Measurements from ENCODE around the gene ZSWIM1. TPM values are rescaled to one million over a fixed set of nuclear protein-coding genes. Genes with fewer than 3 reads are reported as not detected.

The ZSWIM1 gene
- total RNA-seq, 4 donors from 2014 or later: 6.6 to 8.8 (median 7.6) TPM

- Histone ChIP-seq H3K4me1 (peaks cover 0 to 47% (median 5%) of the 10 kb centered on the region in 3 donors), H3K27me3 (no peaks in the 10 kb centered on the region), H3K9me3 (no peaks in the 10 kb centered on the region), H3K4me3 (no peak overlapping the region), H3K36me3 (peaks cover 22 to 98% (median 28%) of the 10 kb centered on the region in 3 donors), H3K27ac (peak overlapping the region in 3 of 4 donors; percentile 5 to 59 (median 57))
- WGBS, 2 donors: 91% methylated on average over 7 to 9 of the region's 10 CpGs
- no peak for DNase-seq
- intact Hi-C loops (cut with DNase I): no loop called here
- no peak for TF ChIP-seq POLR2A (IDR thresholded peaks at IDR 0.05)
- TF ChIP-seq, protein P1, sequence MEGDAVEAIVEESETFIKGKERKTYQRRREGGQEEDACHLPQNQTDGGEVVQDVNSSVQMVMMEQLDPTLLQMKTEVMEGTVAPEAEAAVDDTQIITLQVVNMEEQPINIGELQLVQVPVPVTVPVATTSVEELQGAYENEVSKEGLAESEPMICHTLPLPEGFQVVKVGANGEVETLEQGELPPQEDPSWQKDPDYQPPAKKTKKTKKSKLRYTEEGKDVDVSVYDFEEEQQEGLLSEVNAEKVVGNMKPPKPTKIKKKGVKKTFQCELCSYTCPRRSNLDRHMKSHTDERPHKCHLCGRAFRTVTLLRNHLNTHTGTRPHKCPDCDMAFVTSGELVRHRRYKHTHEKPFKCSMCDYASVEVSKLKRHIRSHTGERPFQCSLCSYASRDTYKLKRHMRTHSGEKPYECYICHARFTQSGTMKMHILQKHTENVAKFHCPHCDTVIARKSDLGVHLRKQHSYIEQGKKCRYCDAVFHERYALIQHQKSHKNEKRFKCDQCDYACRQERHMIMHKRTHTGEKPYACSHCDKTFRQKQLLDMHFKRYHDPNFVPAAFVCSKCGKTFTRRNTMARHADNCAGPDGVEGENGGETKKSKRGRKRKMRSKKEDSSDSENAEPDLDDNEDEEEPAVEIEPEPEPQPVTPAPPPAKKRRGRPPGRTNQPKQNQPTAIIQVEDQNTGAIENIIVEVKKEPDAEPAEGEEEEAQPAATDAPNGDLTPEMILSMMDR (IDR thresholded peaks at IDR 0.05): no peak
These were observed 39.5 kb upstream of the ZSWIM1 start for GRCh38 chr20:45841407-45842129.

DNA sequence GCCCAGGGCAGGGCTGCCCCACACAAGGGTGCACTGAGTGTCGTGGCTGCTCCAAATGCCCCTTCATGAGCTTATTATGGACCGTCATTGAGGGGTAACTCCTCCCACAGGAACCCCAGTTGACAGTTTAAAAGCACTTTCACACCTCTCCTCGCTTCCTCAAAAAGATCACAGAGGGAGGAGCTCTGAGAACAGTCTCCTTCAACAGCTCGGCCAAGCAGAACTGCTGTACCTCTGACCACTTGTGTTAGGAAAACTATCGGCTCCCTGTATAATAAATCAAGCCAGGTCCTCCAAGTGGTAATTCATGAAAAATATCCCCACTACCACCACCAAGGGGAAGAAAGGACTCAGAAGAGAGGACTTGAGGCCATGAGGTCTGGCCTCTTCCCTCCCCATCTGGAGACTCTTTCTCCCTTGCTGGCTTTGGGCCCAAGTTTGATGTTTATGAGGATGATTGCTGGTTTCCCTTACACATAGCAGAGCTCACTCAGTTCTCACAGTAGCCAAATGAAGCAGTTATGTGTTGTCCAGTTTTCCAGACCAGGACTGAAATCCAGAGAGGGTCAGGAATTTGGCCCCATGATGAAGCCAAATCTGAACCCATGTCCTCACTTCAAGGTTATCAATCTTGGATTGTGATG lies 38.7 kb upstream of the ZSWIM1 start:
- 53 to 59% methylated on average over 2 of the region's 5 CpGs for WGBS, 2 donors
- intact Hi-C loops (cut with DNase I): no loop called here
- Histone ChIP-seq H3K27me3 (no peaks in the 10 kb centered on the region), H3K4me1 (peaks cover 0 to 39% (median 0%) of the 10 kb centered on the region in 3 donors), H3K9me3 (no peaks in the 10 kb centered on the region), H3K36me3 (peaks cover 22 to 98% (median 28%) of the 10 kb centered on the region in 3 donors), H3K27ac (peak overlapping the region; percentile 5 to 59 (median 31)), H3K4me3 (no peak overlapping the region)
- DNase-seq: no peak
- TF ChIP-seq, protein P1 (IDR thresholded peaks at IDR 0.05): no peak
- no peak for TF ChIP-seq POLR2A (IDR thresholded peaks at IDR 0.05)

DNA sequence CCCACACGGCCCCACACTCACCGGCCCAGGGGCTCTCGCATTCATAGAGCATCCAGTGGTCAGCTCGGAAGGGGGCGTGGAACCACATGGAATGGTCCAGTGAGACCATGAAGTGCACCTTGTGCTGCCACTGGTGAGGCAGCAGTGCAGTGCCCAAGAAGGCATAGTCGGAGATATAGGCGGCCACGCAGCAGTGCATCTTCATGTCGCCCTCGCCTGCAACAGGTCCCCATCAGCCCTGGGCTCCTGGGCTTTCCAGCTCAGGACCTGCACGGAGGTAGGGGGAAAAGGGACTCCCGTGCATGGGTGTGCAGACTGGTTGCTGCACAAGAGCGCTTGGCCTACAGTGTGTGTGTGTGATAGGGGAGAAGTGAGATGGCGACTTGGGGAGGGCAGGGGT lies 37.5 kb upstream of the ZSWIM1 start:
- no peak for DNase-seq
- H3K27me3 ChIP-seq: no peaks in the 10 kb centered on the region
- WGBS, 2 donors: 87 to 95% methylated on average over 4 to 6 of the region's 14 CpGs
- no peak overlapping the region for H3K4me3 ChIP-seq
- no peaks in the 10 kb centered on the region for H3K9me3 ChIP-seq
- H3K27ac ChIP-seq: peak overlapping the region in 2 of 4 donors; percentile 16 to 59
- TF ChIP-seq, protein P1 (IDR thresholded peaks at IDR 0.05): no peak
- no peak for TF ChIP-seq POLR2A (IDR thresholded peaks at IDR 0.05)
- peaks cover 22 to 100% (median 28%) of the 10 kb centered on the region in 3 donors for H3K36me3 ChIP-seq
- peaks cover 0 to 37% (median 0%) of the 10 kb centered on the region in 3 donors for H3K4me1 ChIP-seq
- intact Hi-C loops (cut with DNase I): no loop called here

DNA sequence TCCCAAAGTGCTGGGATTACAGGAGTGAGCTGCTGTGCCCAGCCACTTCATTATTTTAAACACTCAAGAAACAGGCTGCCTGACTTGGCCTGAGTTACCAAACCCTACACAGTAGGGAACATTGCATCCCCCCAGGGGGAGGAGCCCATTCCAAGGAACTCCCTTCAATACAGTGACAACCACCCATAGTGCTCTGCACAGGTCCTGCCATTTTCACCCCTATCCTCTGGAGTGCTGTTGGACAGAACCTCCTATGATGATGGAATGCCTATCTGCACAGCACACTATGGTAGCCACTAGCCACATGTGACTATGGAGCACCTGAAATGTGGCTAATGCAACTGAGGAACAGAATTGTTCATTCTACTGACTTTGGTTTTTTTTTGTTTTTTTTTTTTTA lies 35.6 kb upstream of the ZSWIM1 start:
- Histone ChIP-seq H3K4me3 (no peak overlapping the region), H3K4me1 (peaks cover 0 to 37% (median 0%) of the 10 kb centered on the region in 3 donors), H3K27ac (no peak overlapping the region), H3K27me3 (no peaks in the 10 kb centered on the region), H3K36me3 (peaks cover 17 to 100% (median 28%) of the 10 kb centered on the region in 3 donors), H3K9me3 (no peaks in the 10 kb centered on the region)
- intact Hi-C loops (cut with DNase I): no loop called here
- no peak for TF ChIP-seq POLR2A (IDR thresholded peaks at IDR 0.05)
- TF ChIP-seq, protein P1 (IDR thresholded peaks at IDR 0.05): no peak
- DNase-seq: no peak

DNA sequence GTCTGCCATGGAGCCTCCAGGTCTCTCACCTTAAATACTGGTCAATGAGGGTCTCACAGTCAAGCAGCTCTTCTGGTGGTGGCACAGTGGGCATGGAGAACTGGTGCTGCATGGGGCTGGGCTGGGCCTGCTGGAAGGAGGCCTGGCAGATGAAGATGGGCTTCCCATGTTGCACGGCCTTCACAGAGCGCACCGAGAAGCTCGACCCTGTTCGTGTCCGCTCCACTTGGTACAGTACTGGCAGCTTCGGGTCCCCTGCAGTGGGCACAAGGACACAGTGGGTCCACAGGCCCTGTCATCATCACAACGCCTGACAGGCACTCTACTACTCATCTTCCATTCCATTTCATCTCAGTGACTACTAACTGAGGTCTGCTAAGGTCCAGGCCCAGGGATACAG lies 32.6 kb upstream of the ZSWIM1 start:
- TF ChIP-seq POLR2A (IDR thresholded peaks at IDR 0.05): no peak
- TF ChIP-seq, protein P1 (IDR thresholded peaks at IDR 0.05): no peak
- Histone ChIP-seq H3K27me3 (no peaks in the 10 kb centered on the region), H3K4me1 (peaks cover 0 to 8% (median 0%) of the 10 kb centered on the region in 3 donors), H3K27ac (no peak overlapping the region), H3K4me3 (no peak overlapping the region), H3K36me3 (peaks cover 10 to 100% (median 19%) of the 10 kb centered on the region in 3 donors), H3K9me3 (no peaks in the 10 kb centered on the region)
- WGBS, 2 donors: 94 to 95% methylated on average over 8 of the region's 8 CpGs
- intact Hi-C loops (cut with DNase I): no loop called here
- DNase-seq: no peak

All from esophagus squamous epithelium (tissue), 5 donors.